AG10803 (cell line): ENCODE data around the gene VPS41.
A peak's percentile ranks its signal among the peaks of the same experiment; 100 is the strongest.

Experiments used
- DNase-seq: peaks from one replicate; pipeline ENCODE4 v3.0.0; 2010; ENCODE audit warnings: low read depth
- H3K4me3 ChIP-seq: 2 replicates; pipeline ENCODE4 v1.5.1; 2011; ENCODE audit warnings: mild to moderate bottlenecking, low read length, control low read depth
- CTCF ChIP-seq: conservative IDR thresholded peaks from 2 replicates; pipeline ENCODE4 v1.5.1; 2011; ENCODE audit warnings: mild to moderate bottlenecking, low read length, control low read depth, inconsistent platforms

VPS41 gene

GRCh38 chr7:38796626-38797501 lies 112.1 kb downstream of the VPS41 start:
- peak; percentile 61 for DNase-seq
- H3K4me3 ChIP-seq: no peak overlapping the region
- peak; percentile 84 for TF ChIP-seq CTCF

GRCh38 chr7:38795593-38795992 lies 113.4 kb downstream of the VPS41 start:
- no peak for DNase-seq

GRCh38 chr7:38781991-38782390 lies 127.0 kb downstream of the VPS41 start:
- TF ChIP-seq CTCF: no peak
- DNase-seq: no peak
- no peak overlapping the region for H3K4me3 ChIP-seq

More at GRCh38 chr7:38795593-38795992, 113.4 kb downstream of the VPS41 start:
- TF ChIP-seq CTCF: no peak
- H3K4me3 ChIP-seq: no peak overlapping the region

- no peak for DNase-seq
- no peak for TF ChIP-seq CTCF
- no peak overlapping the region for H3K4me3 ChIP-seq
Observed at GRCh38 chr7:38777609-38778008, 131.4 kb downstream of the VPS41 start.

GRCh38 chr7:38775506-38776175 lies 133.3 kb downstream of the VPS41 start:
- no peak for DNase-seq
- TF ChIP-seq CTCF: no peak
- H3K4me3 ChIP-seq: no peak overlapping the region

- peak; percentile 10 for DNase-seq
- H3K4me3 ChIP-seq: no peak overlapping the region
- TF ChIP-seq CTCF: no peak
Observed at GRCh38 chr7:38773430-38773829, 135.6 kb downstream of the VPS41 start.

- TF ChIP-seq CTCF: no peak
- DNase-seq: no peak
- no peak overlapping the region for H3K4me3 ChIP-seq
Observed at GRCh38 chr7:38760226-38760625, 148.8 kb downstream of the VPS41 start.
